Measurements from ENCODE around the gene PRKAG2.

PRKAG2 gene

DNA sequence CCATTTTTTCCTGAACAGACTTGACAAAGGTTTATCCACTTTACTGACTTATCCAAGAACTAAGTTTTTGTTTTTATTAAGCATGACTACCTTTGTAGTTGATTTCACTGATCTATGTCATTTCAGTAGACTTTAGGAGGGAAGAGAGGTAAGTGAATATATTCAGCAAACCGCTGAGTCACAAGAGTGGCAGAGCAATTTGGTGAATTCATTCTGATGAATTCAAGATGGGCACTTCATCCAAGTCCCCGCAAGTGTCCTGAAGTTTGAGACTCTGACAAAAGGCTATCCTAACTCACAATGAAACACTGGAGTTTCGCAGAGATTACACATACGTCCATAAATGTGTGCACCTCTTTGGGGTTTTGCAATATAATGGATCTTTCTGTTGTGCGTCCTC is 255.0 kb downstream of the PRKAG2 start:
- Mint-ChIP-seq H3K4me3 (no peak overlapping the region), H3K9me3 (no peaks in the 10 kb centered on the region), H3K4me1 (peaks cover 16% of the 10 kb centered on the region), H3K27me3 (no peaks in the 10 kb centered on the region), H3K27ac (no peak overlapping the region), H3K36me3 (ENCODE audit: low read depth) (peaks cover 3% of the 10 kb centered on the region)
- DNase-seq (no peak), ATAC-seq (no peak)

- Mint-ChIP-seq H3K9me3 (no peaks in the 10 kb centered on the region), H3K27me3 (no peaks in the 10 kb centered on the region), H3K4me3 (no peak overlapping the region), H3K4me1 (no peaks in the 10 kb centered on the region), H3K36me3 (ENCODE audit: low read depth) (no peaks in the 10 kb centered on the region), H3K27ac (no peak overlapping the region)
- ATAC-seq: no peak
- no peak for DNase-seq
Observed at GRCh38 chr7:151616443-151617213, 260.3 kb downstream of the PRKAG2 start.

GRCh38 chr7:151615784-151616183 is 261.1 kb downstream of the PRKAG2 start:
- H3K27ac Mint-ChIP-seq: no peak overlapping the region
- ATAC-seq (no peak), DNase-seq (no peak)
- H3K27me3 Mint-ChIP-seq: no peaks in the 10 kb centered on the region
- no peaks in the 10 kb centered on the region for H3K4me1 Mint-ChIP-seq
- H3K9me3 Mint-ChIP-seq: no peaks in the 10 kb centered on the region
- H3K36me3 Mint-ChIP-seq (ENCODE audit: low read depth): peaks cover 2% of the 10 kb centered on the region
- H3K4me3 Mint-ChIP-seq: no peak overlapping the region

DNA sequence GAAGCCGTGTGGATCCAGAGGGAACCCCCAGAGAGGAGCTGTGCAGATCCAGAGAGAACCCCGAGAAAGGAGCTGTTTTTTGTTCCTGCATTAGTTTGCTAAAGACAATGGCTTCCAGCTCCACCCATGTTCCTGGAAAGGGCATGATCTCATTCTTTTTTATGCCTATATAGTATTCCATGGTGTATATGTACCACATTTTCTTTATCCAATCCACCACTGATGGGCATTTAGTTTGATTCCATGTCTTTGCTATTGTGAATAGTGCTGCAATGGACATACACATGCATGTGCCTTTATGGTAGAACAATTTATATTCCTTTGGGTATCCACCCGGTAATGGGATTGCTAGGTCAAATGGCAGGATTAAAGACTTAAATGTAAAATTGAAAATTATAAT is 261.9 kb downstream of the PRKAG2 start:
- Mint-ChIP-seq H3K4me1 (no peaks in the 10 kb centered on the region), H3K4me3 (no peak overlapping the region), H3K9me3 (no peaks in the 10 kb centered on the region), H3K27ac (no peak overlapping the region), H3K27me3 (no peaks in the 10 kb centered on the region), H3K36me3 (ENCODE audit: low read depth) (peaks cover 2% of the 10 kb centered on the region)
- DNase-seq (no peak), ATAC-seq (no peak)

DNA sequence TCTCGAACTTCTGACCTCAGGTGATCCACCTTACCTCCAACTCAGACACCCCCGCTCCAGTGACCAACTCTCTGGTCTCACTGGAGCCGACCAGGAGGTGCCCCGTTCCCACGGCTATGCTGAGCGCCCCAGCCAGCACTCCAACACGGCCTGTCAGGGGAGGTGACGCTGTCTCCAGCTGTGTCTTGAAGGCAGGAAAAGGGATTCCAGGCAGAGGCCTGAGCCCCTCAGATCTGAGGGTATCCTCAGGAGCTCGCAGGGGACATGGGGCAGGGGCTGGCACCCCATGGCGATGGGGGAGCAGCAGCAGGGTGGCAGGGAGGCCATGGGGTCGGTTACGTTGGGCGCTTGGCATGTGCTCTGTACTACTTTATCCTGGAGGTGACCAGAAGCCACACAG is 262.9 kb downstream of the PRKAG2 start:
- Mint-ChIP-seq H3K9me3 (no peaks in the 10 kb centered on the region), H3K4me1 (peaks cover 3% of the 10 kb centered on the region), H3K27ac (no peak overlapping the region), H3K4me3 (no peak overlapping the region), H3K36me3 (ENCODE audit: low read depth) (peaks cover 2% of the 10 kb centered on the region), H3K27me3 (no peaks in the 10 kb centered on the region)
- no peak for DNase-seq
- ATAC-seq: no peak

- H3K36me3 Mint-ChIP-seq (ENCODE audit: low read depth): peaks cover 2% of the 10 kb centered on the region
- no peak overlapping the region for H3K27ac Mint-ChIP-seq
- ATAC-seq: no peak
- peaks cover 12% of the 10 kb centered on the region for H3K4me1 Mint-ChIP-seq
- H3K27me3 Mint-ChIP-seq: no peaks in the 10 kb centered on the region
- no peak overlapping the region for H3K4me3 Mint-ChIP-seq
- no peak for DNase-seq
- H3K9me3 Mint-ChIP-seq: no peaks in the 10 kb centered on the region
Observed at GRCh38 chr7:151611878-151612277, 265.0 kb downstream of the PRKAG2 start.

DNA sequence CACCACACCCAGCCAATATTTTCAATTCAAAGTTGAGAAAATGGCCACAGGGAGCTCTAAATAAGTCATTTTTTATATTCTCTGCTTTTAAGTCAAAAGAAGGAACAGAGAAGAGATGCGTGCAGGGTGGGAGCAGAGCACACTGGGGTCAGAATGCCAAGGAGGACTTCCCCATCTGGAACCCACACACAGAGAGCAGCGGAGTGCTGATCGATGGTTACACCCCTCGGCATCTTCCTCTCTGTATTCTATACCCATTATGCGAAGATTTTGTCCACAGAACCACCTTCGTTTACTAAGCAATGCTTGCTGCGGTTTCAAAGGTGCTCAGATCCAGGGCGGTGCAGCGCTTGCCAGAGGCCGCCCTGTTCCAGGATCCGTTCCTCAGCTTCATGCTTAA is 265.9 kb downstream of the PRKAG2 start:
- DNase-seq (no peak), ATAC-seq (no peak)
- H3K36me3 Mint-ChIP-seq (ENCODE audit: low read depth): peaks cover 2% of the 10 kb centered on the region
- H3K27ac Mint-ChIP-seq: no peak overlapping the region
- no peaks in the 10 kb centered on the region for H3K9me3 Mint-ChIP-seq
- peaks cover 12% of the 10 kb centered on the region for H3K4me1 Mint-ChIP-seq
- no peaks in the 10 kb centered on the region for H3K27me3 Mint-ChIP-seq
- no peak overlapping the region for H3K4me3 Mint-ChIP-seq

- Mint-ChIP-seq H3K27me3 (no peaks in the 10 kb centered on the region), H3K36me3 (ENCODE audit: low read depth) (peaks cover 5% of the 10 kb centered on the region), H3K4me3 (no peak overlapping the region), H3K27ac (no peak overlapping the region), H3K9me3 (no peaks in the 10 kb centered on the region), H3K4me1 (peaks cover 14% of the 10 kb centered on the region)
- DNase-seq: no peak
- ATAC-seq: no peak
Observed at GRCh38 chr7:151608031-151608551, 268.8 kb downstream of the PRKAG2 start.

GRCh38 chr7:151607464-151607867 is 269.4 kb downstream of the PRKAG2 start:
- peaks cover 14% of the 10 kb centered on the region for H3K4me1 Mint-ChIP-seq
- no peaks in the 10 kb centered on the region for H3K27me3 Mint-ChIP-seq
- ATAC-seq: no peak
- peaks cover 5% of the 10 kb centered on the region for H3K36me3 Mint-ChIP-seq (ENCODE audit: low read depth)
- H3K27ac Mint-ChIP-seq: no peak overlapping the region
- DNase-seq: no peak
- no peaks in the 10 kb centered on the region for H3K9me3 Mint-ChIP-seq
- H3K4me3 Mint-ChIP-seq: no peak overlapping the region

DNA sequence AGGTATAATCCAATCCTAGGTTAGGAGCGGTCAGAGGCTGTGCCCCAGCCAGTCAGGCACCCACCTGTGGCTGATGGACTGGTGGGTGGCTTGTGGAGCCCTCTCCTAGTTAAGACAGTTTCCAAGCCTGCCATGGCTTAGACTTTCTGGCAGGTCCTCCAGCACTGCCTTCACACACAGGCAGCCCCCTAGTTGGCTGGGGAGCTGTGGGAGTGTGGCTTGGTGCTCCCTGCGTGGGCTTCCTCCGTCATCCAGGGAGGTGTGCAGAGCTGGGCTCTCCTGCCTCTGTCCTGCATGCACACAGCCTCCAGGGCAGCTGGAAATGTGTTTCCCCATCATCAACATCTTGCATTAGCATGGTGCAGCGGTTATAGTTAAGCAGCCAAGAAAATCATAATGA is 273.0 kb downstream of the PRKAG2 start:
- H3K27ac Mint-ChIP-seq: no peak overlapping the region

DNA sequence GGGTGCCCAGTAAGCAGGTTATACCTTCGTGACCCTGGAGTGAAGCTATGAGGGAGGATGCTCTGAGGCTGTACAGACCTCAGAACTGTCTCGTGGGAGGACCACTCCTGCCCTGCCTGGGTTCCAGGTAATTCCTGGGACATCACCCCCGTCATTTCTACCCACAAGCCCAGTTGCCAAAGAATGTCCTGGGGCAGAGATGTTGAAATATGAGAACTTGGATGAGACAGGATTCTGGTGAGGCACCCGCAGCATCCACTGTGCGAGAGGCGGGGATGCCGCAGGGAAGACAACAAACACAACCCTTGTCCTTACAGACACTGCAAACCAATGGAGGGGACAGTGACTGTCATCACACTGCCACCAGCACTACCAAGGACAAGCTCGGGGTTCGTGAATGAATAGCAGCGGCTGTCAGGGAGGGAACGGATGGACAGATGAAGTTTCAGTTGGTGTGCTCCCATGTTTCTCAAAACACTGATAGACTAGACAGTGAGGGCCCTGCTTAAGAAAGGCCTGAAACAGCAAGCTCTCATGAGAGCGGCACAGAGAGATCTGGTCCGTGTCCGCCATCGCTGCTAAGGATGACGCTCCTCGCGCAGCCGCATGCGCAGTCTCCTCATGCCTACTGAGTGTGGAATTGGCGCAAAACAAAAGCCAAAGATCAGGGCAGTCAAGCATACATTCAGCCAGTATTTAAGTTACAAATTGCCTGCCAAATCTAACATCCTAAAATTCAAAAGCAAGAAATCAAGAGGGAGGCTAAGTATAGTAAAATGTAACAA is 275.2 kb downstream of the PRKAG2 start:
- Mint-ChIP-seq H3K9me3 (no peaks in the 10 kb centered on the region), H3K27ac (no peak overlapping the region), H3K36me3 (ENCODE audit: low read depth) (peaks cover 3% of the 10 kb centered on the region), H3K27me3 (no peaks in the 10 kb centered on the region), H3K4me3 (no peak overlapping the region), H3K4me1 (peaks cover 11% of the 10 kb centered on the region)
- no peak for DNase-seq
- ATAC-seq: no peak

More for the DNA sequence above, 273.0 kb downstream of the PRKAG2 start:
- DNase-seq (no peak), ATAC-seq (no peak)
- Mint-ChIP-seq H3K4me3 (no peak overlapping the region), H3K36me3 (ENCODE audit: low read depth) (peaks cover 3% of the 10 kb centered on the region), H3K9me3 (no peaks in the 10 kb centered on the region), H3K4me1 (peaks cover 21% of the 10 kb centered on the region), H3K27me3 (no peaks in the 10 kb centered on the region)

DNA sequence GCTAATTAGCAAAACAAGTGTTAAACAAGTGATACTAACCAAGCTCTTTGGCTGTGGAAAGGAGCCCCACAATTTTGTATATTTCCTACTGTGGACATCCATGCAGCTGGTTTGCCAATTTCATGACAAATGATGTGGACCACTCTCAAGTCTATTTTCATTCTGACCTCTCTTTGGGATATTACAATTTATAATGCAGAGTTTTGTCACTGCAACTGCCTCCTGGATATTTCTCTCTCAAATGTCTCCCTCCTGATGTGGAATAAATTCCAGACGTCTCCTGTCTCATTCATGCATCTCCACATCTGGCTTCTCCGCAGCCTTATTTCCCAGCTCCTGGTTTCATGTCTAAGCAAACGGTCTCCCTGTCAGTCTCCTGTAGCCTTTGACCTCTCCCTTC is 276.6 kb downstream of the PRKAG2 start:
- ATAC-seq (no peak), DNase-seq (no peak)
- H3K27me3 Mint-ChIP-seq: no peaks in the 10 kb centered on the region
- H3K4me3 Mint-ChIP-seq: no peak overlapping the region
- no peak overlapping the region for H3K27ac Mint-ChIP-seq
- peaks cover 11% of the 10 kb centered on the region for H3K4me1 Mint-ChIP-seq
- no peaks in the 10 kb centered on the region for H3K9me3 Mint-ChIP-seq
- H3K36me3 Mint-ChIP-seq (ENCODE audit: low read depth): peaks cover 3% of the 10 kb centered on the region

GRCh38 chr7:151599401-151600227 is 277.3 kb downstream of the PRKAG2 start:
- no peak overlapping the region for H3K27ac Mint-ChIP-seq
- peaks cover 11% of the 10 kb centered on the region for H3K4me1 Mint-ChIP-seq
- H3K4me3 Mint-ChIP-seq: no peak overlapping the region
- no peaks in the 10 kb centered on the region for H3K27me3 Mint-ChIP-seq
- ATAC-seq: peak; percentile 71
- peak; percentile 9 for DNase-seq
- peaks cover 3% of the 10 kb centered on the region for H3K36me3 Mint-ChIP-seq (ENCODE audit: low read depth)
- no peaks in the 10 kb centered on the region for H3K9me3 Mint-ChIP-seq

DNA sequence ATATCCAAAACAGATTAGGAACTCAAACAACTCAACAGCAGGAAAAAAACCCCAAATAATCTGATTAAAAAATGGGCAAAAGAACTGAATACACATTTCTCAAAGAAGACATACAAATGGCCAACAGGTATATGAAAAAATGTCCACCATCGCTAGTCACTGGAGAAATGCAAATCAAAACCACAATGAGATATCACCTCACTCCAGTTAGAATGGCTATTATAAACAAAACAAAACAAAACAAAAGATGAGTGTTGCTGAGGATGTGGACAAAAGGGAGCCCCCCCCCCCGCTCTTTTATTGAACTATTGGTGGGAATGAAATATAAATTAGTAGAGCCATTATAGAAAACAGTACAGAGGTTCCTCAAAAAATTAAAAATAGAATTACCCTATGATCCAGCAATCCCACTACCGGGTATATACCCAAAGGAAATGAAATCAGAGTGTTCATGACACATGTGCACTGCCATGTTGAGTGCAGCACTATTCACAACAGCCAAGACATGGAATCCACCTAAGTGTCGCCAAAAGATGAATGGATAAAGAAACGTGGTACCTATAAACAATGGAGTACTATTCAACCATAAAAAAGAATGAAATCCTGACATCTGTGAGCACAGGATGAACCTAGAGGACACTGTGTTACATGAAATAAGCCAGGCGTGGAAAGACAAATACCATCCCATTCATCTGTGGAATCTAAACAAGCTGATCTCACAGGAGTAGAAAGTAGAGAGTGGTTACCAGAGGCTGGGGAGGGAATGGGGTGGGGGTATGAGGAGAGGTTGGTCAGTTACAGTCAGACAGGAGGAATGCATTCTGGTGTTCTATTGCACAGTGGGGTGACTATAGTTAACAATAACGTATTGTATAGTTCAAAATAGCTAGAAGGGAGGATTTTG is 279.1 kb downstream of the PRKAG2 start:
- Mint-ChIP-seq H3K4me1 (peaks cover 10% of the 10 kb centered on the region), H3K36me3 (ENCODE audit: low read depth) (no peaks in the 10 kb centered on the region), H3K27me3 (no peaks in the 10 kb centered on the region), H3K4me3 (no peak overlapping the region), H3K27ac (no peak overlapping the region), H3K9me3 (no peaks in the 10 kb centered on the region)
- DNase-seq (no peak), ATAC-seq (no peak)
